Naive thymus-derived CD8-positive, alpha-beta T cell (primary cell): ENCODE results near the gene TOMM6. TPM values are rescaled to one million over a fixed set of nuclear protein-coding genes. Genes with fewer than 3 reads are reported as not detected.

Experiments used
- ATAC-seq, 2 donors: fragments of 150-1000 bp; cut with Tn5 transposase in 1 of 2; sonication (Bioruptor Pico), chemical (Tn5 transposase) in 1 of 2; 1 replicate in 1 of 2; 2 replicates in 1 of 2; pipeline ENCODE4 v1.10.0; 2021; ENCODE audit warnings: mild to moderate bottlenecking in 2 of 2, moderate library complexity in 2 of 2
- POLR2A ChIA-PET: fragments of 350-600 bp; sonication (Branson Sonifier 250); formaldehyde crosslinking; loops from one replicate; lab custom pipeline; 2021; ENCODE audit warnings: antibody characterized with exemption; lab: Charles Lee
- DNase-seq, 10 donors: peaks; one replicate each; pipeline versions ENCODE4 v3.0.0 to v3.0.0-alpha.2; 2020 to 2022
- H3K27ac Mint-ChIP-seq, 10 donors: one replicate each; pipeline ENCODE4 v1.8.0; 2020 to 2022; ENCODE audit warnings: mild to moderate bottlenecking in 10 of 10, mixed read lengths in 10 of 10, moderate library complexity in 4 of 10, inconsistent platforms in 1 of 10
- H3K27me3 Mint-ChIP-seq, 5 donors: one replicate each; pipeline ENCODE4 v1.8.0; 2021 to 2022; ENCODE audit warnings: mixed read lengths in 5 of 5
- H3K36me3 Mint-ChIP-seq, 3 donors: one replicate each; pipeline ENCODE4 v1.8.0; 2020 to 2022; ENCODE audit warnings: mixed read lengths in 3 of 3, mild to moderate bottlenecking in 2 of 3, inconsistent platforms in 1 of 3
- H3K4me1 Mint-ChIP-seq, 4 donors: one replicate each; pipeline ENCODE4 v1.8.0; 2021 to 2022; ENCODE audit warnings: mixed read lengths in 4 of 4
- H3K4me3 Mint-ChIP-seq, 10 donors: one replicate each; pipeline ENCODE4 v1.8.0; 2020 to 2022; ENCODE audit warnings: mild to moderate bottlenecking in 10 of 10, mixed read lengths in 10 of 10, moderate library complexity in 6 of 10, inconsistent platforms in 1 of 10
- H3K9me3 Mint-ChIP-seq, 9 donors: one replicate each; pipeline ENCODE4 v1.8.0; 2020 to 2022; ENCODE audit warnings: mixed read lengths in 9 of 9, mild to moderate bottlenecking in 3 of 9, inconsistent platforms in 1 of 9, moderate library complexity in 1 of 9
- polyA plus RNA-seq, 3 donors: library from polyadenylated mRNA; unstranded; fragments of 300-500 nt; fragmentation: Illumina TruSeq; gene quantifications; one replicate each; pipeline ENCODE4 v1.2.3, GENCODE V29; 2021
- total RNA-seq, 8 experiments: library from RNA in 2 of 8; stranded (reverse) in 2 of 8; gene quantifications; one replicate each; pipeline ENCODE4 v1.2.3 and lab custom pipeline; 2021 to 2026

The TOMM6 gene
- total RNA-seq (100 to 1,000 TPM; 134 to 135 TPM), polyA plus RNA-seq (100 to 1,000 TPM; 433 to 440 (median 433) TPM), total RNA-seq (lab: John Stamatoyannopoulos, UW) (0 reads per million in 6 experiments)

GRCh38 chr6:41787219-41787917, at the start of gene TOMM6:
TSS of gene TOMM6 (plus strand) at chr6:41787694. CDS start at chr6:41787698, 4 bp downstream.
- ATAC-seq = peak; percentile 80
- Mint-ChIP-seq H3K27ac (peak within 1 kb of the TSS; percentile 92 to 98 (median 96)), H3K4me3 (peak within 1 kb of the TSS; percentile 89 to 97 (median 94)), H3K27me3 (peaks cover 0 to 4% (median 0%) of the 10 kb centered on the region in 5 donors), H3K36me3 (peaks cover 0 to 32% (median 8%) of the 10 kb centered on the region in 3 donors), H3K4me1 (peaks cover 2 to 28% (median 13%) of the 10 kb centered on the region in 4 donors), H3K9me3 (no peaks in the 10 kb centered on the region)
- DNase-seq = peak; percentile 90 to 97 (median 95)
- POLR2A ChIA-PET = interaction anchor here (0.5 to 4.5 kb wide), 27 partner anchors 9 to 1405 kb away, joined by 3 to 102 read pairs (median 4); partner anchors contain the start of genes BYSL, CNPY3, KLHDC3 and MEA1

DNA sequence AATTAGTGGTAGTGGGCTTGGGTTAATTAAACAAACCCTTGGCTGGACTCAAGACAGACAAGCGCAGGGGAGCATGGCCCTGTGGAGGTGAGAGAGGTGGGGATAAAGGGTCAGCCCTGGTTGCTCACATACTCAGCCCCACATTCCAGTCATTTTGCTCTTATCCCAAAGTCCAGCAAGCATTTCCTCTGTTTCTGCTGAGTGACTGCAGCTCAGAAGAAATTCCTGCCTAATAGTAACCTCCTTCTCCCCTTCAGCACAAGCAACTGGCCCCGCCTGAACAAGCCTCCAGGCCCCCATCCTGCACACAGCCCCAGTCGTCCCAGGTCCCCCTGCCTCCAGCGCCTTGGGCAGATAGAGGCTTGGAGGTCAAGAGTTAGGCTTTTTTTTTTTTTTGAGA, 48.5 kb upstream of the TOMM6 start:
- H3K9me3 Mint-ChIP-seq = no peaks in the 10 kb centered on the region
- H3K4me3 Mint-ChIP-seq = no peak overlapping the region

DNA sequence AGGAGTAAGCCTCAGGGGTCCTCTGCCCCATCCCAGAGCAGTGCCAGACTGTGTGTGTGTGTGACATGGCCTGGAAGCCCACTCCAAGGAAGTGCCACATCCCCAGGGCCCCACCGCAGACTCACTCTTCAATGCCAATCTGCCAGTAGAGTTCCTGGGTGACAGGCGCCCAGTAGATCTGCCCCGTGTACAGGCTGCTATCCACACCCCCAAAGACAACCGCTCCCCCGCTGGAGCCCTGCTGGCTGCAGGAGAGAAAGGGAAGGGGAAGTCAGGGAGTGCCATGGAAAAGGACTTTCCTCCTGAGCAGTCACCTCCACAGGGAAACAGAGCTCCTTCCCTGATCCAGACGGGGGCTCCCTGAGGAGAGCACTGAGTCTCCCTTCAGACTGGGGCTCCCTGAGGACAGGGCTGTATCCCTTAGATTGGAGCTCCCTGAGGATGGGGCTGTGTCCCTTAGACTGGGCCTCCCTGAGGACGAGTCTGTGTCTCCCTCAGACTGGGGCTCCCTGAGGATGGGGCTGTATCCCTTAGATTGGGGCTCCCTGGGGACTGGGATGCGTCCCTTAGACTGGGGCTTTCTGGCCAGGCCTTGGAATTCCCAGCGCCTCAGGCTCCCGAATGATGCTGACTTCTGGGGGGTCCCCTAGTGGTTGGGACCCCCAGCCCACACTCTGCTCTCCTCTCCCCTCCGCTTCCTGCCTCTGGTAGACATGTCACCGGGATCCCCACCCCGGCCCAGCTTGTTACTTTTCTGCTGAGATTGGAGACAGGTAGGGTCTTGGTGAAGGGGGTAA, 46.9 kb upstream of the TOMM6 start:
- Mint-ChIP-seq H3K27ac (no peak overlapping the region), H3K27me3 (no peaks in the 10 kb centered on the region), H3K9me3 (no peaks in the 10 kb centered on the region), H3K36me3 (no peaks in the 10 kb centered on the region), H3K4me1 (peaks cover 0 to 7% (median 3%) of the 10 kb centered on the region in 4 donors), H3K4me3 (no peak overlapping the region)
- DNase-seq (no peak), ATAC-seq (no peak)
- POLR2A ChIA-PET = no interaction called here

More for the DNA sequence above, 48.5 kb upstream of the TOMM6 start:
- POLR2A ChIA-PET = no interaction called here
- DNase-seq = no peak
- Mint-ChIP-seq H3K27me3 (no peaks in the 10 kb centered on the region), H3K4me1 (peaks cover 0 to 9% (median 4%) of the 10 kb centered on the region in 4 donors), H3K36me3 (no peaks in the 10 kb centered on the region), H3K27ac (no peak overlapping the region)
- no peak for ATAC-seq

DNA sequence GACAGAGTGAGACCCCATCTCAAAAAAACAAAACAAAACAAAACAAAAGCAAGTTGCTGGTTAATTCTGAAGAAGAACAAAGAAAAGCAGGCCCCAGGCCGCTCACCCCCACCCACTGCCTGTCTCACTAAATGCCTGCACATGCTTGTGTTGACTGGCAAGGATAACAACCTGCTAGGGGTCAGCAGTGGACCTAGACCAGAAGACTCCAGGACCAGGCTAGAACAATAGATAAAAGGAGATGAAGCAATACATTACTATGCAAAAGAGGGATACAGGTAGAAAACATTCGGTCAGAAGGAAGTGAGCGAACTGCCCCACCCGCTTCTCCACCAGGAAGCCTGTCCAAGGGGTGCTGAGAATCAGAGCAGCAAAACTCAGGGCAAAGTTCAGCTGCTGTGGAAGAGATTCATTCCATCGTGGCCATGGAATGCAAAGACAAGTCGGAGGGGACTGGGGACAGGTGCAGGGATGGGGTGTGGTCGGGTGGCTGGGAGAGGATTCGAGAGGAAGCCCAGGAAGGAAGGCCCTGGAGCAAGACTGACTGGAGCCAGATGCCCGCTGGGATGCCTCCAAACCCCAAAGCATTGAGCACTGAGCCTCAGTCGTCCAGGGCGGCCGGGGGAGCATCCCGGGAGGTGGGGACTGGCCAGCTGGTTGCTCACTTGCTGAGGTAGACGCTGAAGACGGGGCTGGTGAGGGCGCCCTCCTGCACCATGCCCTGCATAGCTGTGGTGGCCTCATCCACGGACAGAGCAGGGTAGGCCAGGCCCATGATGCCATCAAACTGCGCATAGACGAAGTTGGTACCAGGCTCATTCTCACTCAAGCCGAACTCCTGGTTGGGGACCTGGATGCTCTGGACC, 45.6 kb upstream of the TOMM6 start:
- DNase-seq (no peak), ATAC-seq (no peak)
- no peaks in the 10 kb centered on the region for H3K9me3 Mint-ChIP-seq
- no peaks in the 10 kb centered on the region for H3K4me1 Mint-ChIP-seq
- H3K36me3 Mint-ChIP-seq = no peaks in the 10 kb centered on the region
- H3K27ac Mint-ChIP-seq = peak overlapping the region in 1 of 10 donors; percentile 35
- POLR2A ChIA-PET = no interaction called here
- H3K27me3 Mint-ChIP-seq = no peaks in the 10 kb centered on the region
- no peak overlapping the region for H3K4me3 Mint-ChIP-seq

DNA sequence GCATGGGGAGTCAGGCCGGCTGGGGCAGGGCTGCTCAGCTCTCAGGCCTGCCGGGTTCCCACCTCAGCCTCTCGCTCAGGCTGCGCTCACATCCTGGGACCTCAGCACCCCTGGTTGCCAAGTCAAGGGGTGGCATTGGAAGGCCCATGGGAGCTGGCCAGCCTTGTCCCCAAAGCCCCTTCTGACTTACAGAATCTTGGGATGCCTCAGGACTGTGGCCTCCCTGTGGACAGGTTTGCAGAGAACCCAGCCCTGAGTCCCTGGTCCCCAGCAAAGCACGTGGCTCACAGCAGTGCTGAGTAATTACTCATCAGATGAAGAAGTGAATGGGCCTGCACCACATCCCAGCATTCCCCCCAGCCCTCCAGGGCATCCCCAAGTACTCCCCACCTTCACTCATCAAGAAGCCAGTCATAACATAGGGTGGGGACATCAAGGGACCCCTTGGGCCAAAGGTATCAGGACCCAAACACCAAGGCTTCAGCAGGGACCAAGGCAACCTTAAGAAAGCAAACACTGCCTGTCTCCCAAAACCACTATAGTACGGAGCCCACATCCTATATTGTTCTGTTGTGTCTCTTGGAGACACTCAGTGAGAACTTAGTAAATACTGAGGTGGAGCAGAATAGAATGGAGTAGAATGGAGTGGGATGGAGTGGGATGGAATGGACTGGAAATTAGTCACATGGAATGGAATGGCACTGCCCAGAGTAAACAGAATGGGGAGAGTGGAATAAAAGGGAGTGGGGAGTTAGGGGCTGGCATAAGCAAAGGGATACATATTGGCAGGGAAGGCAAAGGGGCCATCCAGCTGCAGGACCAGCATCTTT, 43.9 kb upstream of the TOMM6 start:
- ATAC-seq (no peak), DNase-seq (no peak)
- H3K27ac Mint-ChIP-seq = peak overlapping the region in 2 of 10 donors; percentile 58 to 68
- no peaks in the 10 kb centered on the region for H3K4me1 Mint-ChIP-seq
- H3K36me3 Mint-ChIP-seq = no peaks in the 10 kb centered on the region
- POLR2A ChIA-PET = no interaction called here
- H3K4me3 Mint-ChIP-seq = no peak overlapping the region
- H3K9me3 Mint-ChIP-seq = no peaks in the 10 kb centered on the region
- no peaks in the 10 kb centered on the region for H3K27me3 Mint-ChIP-seq

DNA sequence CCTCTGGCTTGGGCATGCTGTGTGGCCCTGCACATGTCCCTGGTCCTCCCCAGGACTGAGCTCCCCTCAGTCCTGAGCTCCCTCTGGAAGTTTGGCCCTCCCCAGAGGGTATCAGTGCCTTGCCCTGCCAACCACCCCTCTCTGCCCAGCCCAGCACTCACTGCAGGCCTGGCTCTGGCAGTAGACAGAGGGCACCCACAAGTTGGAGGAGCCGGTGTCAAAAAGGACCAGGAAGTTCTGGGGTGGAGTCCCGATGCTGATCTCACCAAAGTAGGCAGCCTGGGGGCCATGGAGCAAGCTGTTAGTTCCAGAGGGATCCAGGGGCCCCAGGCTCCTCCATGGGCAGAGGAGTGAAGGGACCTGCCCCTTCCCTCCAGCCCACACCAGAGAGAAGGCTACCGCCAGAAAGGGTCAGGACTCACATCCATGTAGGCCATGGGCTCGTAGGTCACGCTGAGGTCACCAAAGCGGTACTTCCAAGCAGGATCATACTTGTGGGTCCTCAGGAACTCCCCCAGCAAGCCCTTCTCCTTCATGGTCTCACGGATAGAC, 43.2 kb upstream of the TOMM6 start:
- POLR2A ChIA-PET = no interaction called here
- Mint-ChIP-seq H3K4me1 (no peaks in the 10 kb centered on the region), H3K36me3 (no peaks in the 10 kb centered on the region), H3K27ac (no peak overlapping the region), H3K4me3 (no peak overlapping the region), H3K9me3 (no peaks in the 10 kb centered on the region), H3K27me3 (no peaks in the 10 kb centered on the region)
- DNase-seq (no peak), ATAC-seq (no peak)

DNA sequence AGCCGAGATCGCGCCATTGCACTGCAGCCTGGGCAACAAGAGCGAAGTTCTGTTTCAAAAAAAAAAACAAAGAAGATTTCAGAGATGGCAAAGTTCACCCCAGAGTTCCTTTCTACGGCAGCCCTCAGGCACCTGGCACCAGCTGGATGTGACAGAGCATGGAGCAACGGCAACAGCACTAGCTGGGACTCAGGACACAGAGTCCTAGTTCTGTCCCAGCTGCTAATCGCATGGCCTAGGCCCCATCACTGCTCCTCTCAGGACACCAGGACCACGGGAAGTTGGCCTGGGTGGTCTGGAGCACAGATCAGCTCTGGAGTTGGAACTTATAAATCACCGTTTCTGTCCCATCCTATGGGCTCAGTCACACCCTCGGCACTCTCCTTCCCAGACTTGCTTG, 41.4 kb upstream of the TOMM6 start:
- POLR2A ChIA-PET = interaction anchor here (0.7 kb wide), 2 partner anchors 12 to 41 kb away, joined by 3 to 4 read pairs; partner anchors contain the start of gene TOMM6
- no peak for ATAC-seq

GRCh38 chr6:41747256-41748101, 40.0 kb upstream of the TOMM6 start, which contains the start of gene PGC:
TSS of gene PGC (minus strand) at chr6:41747397. CDS start at chr6:41747334, 63 bp downstream.
- Mint-ChIP-seq H3K9me3 (no peaks in the 10 kb centered on the region), H3K4me1 (no peaks in the 10 kb centered on the region), H3K27me3 (peaks cover 0 to 5% (median 0%) of the 10 kb centered on the region in 5 donors), H3K36me3 (no peaks in the 10 kb centered on the region), H3K4me3 (no peak within 1 kb of the TSS), H3K27ac (no peak within 1 kb of the TSS)
- POLR2A ChIA-PET = no interaction called here
- DNase-seq (no peak), ATAC-seq (no peak)

More for the DNA sequence above, 41.4 kb upstream of the TOMM6 start:
- Mint-ChIP-seq H3K36me3 (no peaks in the 10 kb centered on the region), H3K27me3 (peaks cover 0 to 5% (median 0%) of the 10 kb centered on the region in 5 donors), H3K9me3 (no peaks in the 10 kb centered on the region), H3K27ac (no peak overlapping the region), H3K4me1 (no peaks in the 10 kb centered on the region), H3K4me3 (no peak overlapping the region)
- DNase-seq = no peak

- Mint-ChIP-seq H3K36me3 (no peaks in the 10 kb centered on the region), H3K4me1 (no peaks in the 10 kb centered on the region), H3K9me3 (no peaks in the 10 kb centered on the region), H3K27ac (no peak overlapping the region), H3K27me3 (peaks cover 0 to 5% (median 0%) of the 10 kb centered on the region in 5 donors), H3K4me3 (no peak overlapping the region)
- no peak for DNase-seq
- POLR2A ChIA-PET = interaction anchor here (0.6 kb wide), 1 partner anchor 195 kb away, joined by 5 read pairs; no protein-coding TSS in a partner anchor
- ATAC-seq = no peak
Observed at GRCh38 chr6:41748102-41748477, 39.4 kb upstream of the TOMM6 start.

- no peak for DNase-seq
- H3K36me3 Mint-ChIP-seq = no peaks in the 10 kb centered on the region
- H3K27me3 Mint-ChIP-seq = peaks cover 0 to 5% (median 0%) of the 10 kb centered on the region in 5 donors
- no peak overlapping the region for H3K4me3 Mint-ChIP-seq
- H3K9me3 Mint-ChIP-seq = no peaks in the 10 kb centered on the region
- POLR2A ChIA-PET = interaction anchor here (0.6 kb wide), 1 partner anchor 194 kb away, joined by 5 read pairs; no protein-coding TSS in a partner anchor
- no peak overlapping the region for H3K27ac Mint-ChIP-seq
- H3K4me1 Mint-ChIP-seq = no peaks in the 10 kb centered on the region
- ATAC-seq = no peak
Observed at GRCh38 chr6:41748542-41748941, 39.0 kb upstream of the TOMM6 start.

DNA sequence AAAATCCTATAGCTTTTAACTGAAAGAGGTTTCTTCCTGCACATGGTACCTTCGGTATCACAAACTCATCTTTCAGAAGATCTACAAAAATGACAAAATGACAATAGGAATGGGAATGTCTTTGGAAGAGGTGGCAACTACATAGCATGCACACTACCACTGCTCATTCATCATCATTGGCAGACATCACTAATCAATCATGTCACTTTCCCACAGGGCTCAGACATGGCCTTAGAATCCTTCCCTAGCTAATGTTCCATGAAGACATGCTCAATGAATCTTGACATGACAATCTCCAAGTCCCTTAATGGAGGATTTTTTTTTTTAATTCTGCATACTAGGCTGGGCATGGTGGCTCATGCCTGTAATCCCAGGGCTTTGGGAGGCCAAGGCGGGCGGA, 37.1 kb upstream of the TOMM6 start:
- H3K4me3 Mint-ChIP-seq = no peak overlapping the region
- no peak for ATAC-seq
- POLR2A ChIA-PET = no interaction called here
- H3K27ac Mint-ChIP-seq = no peak overlapping the region
- no peaks in the 10 kb centered on the region for H3K36me3 Mint-ChIP-seq
- no peak for DNase-seq
- H3K9me3 Mint-ChIP-seq = no peaks in the 10 kb centered on the region
- peaks cover 0 to 6% (median 3%) of the 10 kb centered on the region in 5 donors for H3K27me3 Mint-ChIP-seq
- no peaks in the 10 kb centered on the region for H3K4me1 Mint-ChIP-seq
